ENCODE measurements around the gene OPA1. TPM values are rescaled to one million over a fixed set of nuclear protein-coding genes. Genes with fewer than 3 reads are reported as not detected.

Gene OPA1
- total RNA-seq, 1 donor from 2014 or later: 19.5 TPM

GRCh38 chr3:193714523-193715137, 121.6 kb downstream of the OPA1 start:
- H3K4me3 ChIP-seq: no peak overlapping the region
- no peak overlapping the region for H3K27ac ChIP-seq
- no peaks in the 10 kb centered on the region for H3K36me3 ChIP-seq
- H3K27me3 ChIP-seq: no peaks in the 10 kb centered on the region
- intact Hi-C loops (cut with DNase I): no loop called here
- H3K4me1 ChIP-seq: no peaks in the 10 kb centered on the region
- H3K9me3 ChIP-seq: peaks cover 0 to 9% of the 10 kb centered on the region in 2 donors
- DNase-seq (ENCODE audit: low spot score in 2 of 2): no peak
- TF ChIP-seq CTCF (IDR thresholded peaks at IDR 0.05): no peak

- no peaks in the 10 kb centered on the region for H3K36me3 ChIP-seq
- peaks cover 4 to 9% of the 10 kb centered on the region in 2 donors for H3K9me3 ChIP-seq
- no peak overlapping the region for H3K4me3 ChIP-seq
- TF ChIP-seq CTCF (IDR thresholded peaks at IDR 0.05): no peak
- no peak overlapping the region for H3K27ac ChIP-seq
- DNase-seq (ENCODE audit: low spot score in 2 of 2): no peak
- no peaks in the 10 kb centered on the region for H3K27me3 ChIP-seq
- intact Hi-C loops (cut with DNase I): no loop called here
- H3K4me1 ChIP-seq: no peaks in the 10 kb centered on the region
Measured at GRCh38 chr3:193716150-193716549, 123.1 kb downstream of the OPA1 start.

GRCh38 chr3:193719735-193720134, 126.7 kb downstream of the OPA1 start:
- TF ChIP-seq CTCF (IDR thresholded peaks at IDR 0.05): no peak
- Histone ChIP-seq H3K36me3 (no peaks in the 10 kb centered on the region), H3K4me1 (no peaks in the 10 kb centered on the region), H3K27me3 (no peaks in the 10 kb centered on the region), H3K27ac (no peak overlapping the region), H3K4me3 (no peak overlapping the region), H3K9me3 (peaks cover 1 to 4% of the 10 kb centered on the region in 2 donors)
- DNase-seq (ENCODE audit: low spot score in 2 of 2): no peak
- intact Hi-C loops (cut with DNase I): no loop called here

GRCh38 chr3:193720169-193720568, 127.2 kb downstream of the OPA1 start:
- no peaks in the 10 kb centered on the region for H3K36me3 ChIP-seq
- no peak for TF ChIP-seq CTCF (IDR thresholded peaks at IDR 0.05)
- intact Hi-C loops (cut with DNase I): no loop called here
- H3K9me3 ChIP-seq: peaks cover 0 to 4% of the 10 kb centered on the region in 2 donors
- no peaks in the 10 kb centered on the region for H3K27me3 ChIP-seq
- H3K4me1 ChIP-seq: no peaks in the 10 kb centered on the region
- no peak overlapping the region for H3K4me3 ChIP-seq
- DNase-seq (ENCODE audit: low spot score in 2 of 2): no peak
- no peak overlapping the region for H3K27ac ChIP-seq

- intact Hi-C loops (cut with DNase I): no loop called here
- Histone ChIP-seq H3K36me3 (no peaks in the 10 kb centered on the region), H3K27ac (no peak overlapping the region), H3K27me3 (no peaks in the 10 kb centered on the region), H3K9me3 (peaks cover 0 to 4% of the 10 kb centered on the region in 2 donors), H3K4me3 (no peak overlapping the region), H3K4me1 (no peaks in the 10 kb centered on the region)
- no peak for TF ChIP-seq CTCF (IDR thresholded peaks at IDR 0.05)
- no peak for DNase-seq (ENCODE audit: low spot score in 2 of 2)
Measured at GRCh38 chr3:193722566-193722965, 129.6 kb downstream of the OPA1 start.

- no peak for DNase-seq (ENCODE audit: low spot score in 2 of 2)
- intact Hi-C loops (cut with DNase I): no loop called here
- no peak for TF ChIP-seq CTCF (IDR thresholded peaks at IDR 0.05)
Measured at GRCh38 chr3:193727089-193727488, 134.1 kb downstream of the OPA1 start.

More at GRCh38 chr3:193727089-193727488, 134.1 kb downstream of the OPA1 start:
- Histone ChIP-seq H3K27ac (no peak overlapping the region), H3K4me1 (no peaks in the 10 kb centered on the region), H3K9me3 (no peaks in the 10 kb centered on the region), H3K4me3 (no peak overlapping the region), H3K36me3 (no peaks in the 10 kb centered on the region), H3K27me3 (no peaks in the 10 kb centered on the region)

All from ascending aorta (tissue), 2 donors.